ENCODE results near the gene DEPDC7. TPM values are rescaled to one million over a fixed set of nuclear protein-coding genes. Genes with fewer than 3 reads are reported as not detected.

DEPDC7 gene
- total and polyA plus RNA-seq, 2 of the 8 experiments (the other 6 are each of a cell fraction or from before 2014, with no cell fraction given): 3.1 to 7.6 TPM

Small RNA genes within 50 kb of the gene (small RNA-seq; reads per million reads assigned to genes)
- gene RF00019 (ENCODE audit: insufficient read depth): not detected

Other genes starting within 250 kb of the DEPDC7 start
- not detected in 2 replicates for gene CCDC73, start 221.2 kb upstream of the DEPDC7 start, total RNA-seq (2021; fragmentation: NEBNext Ultra II Directional; extraction: Animal tissue kit (Norgen Biotek cat#: 25700))
- gene CCDC73, start 221.2 kb upstream of the DEPDC7 start, polyA plus RNA-seq (2011; rRNA removed): not detected in 2 replicates
- gene PRRG4, start 186.0 kb upstream of the DEPDC7 start, total RNA-seq (2021; fragmentation: NEBNext Ultra II Directional; extraction: Animal tissue kit (Norgen Biotek cat#: 25700)): 1.3 and 1.7 TPM in 2 replicates
- 0.50 and 0.65 TPM in 2 replicates for gene PRRG4, start 186.0 kb upstream of the DEPDC7 start, polyA plus RNA-seq (2011; rRNA removed)
- gene QSER1, start 123.1 kb upstream of the DEPDC7 start, total RNA-seq (2021; fragmentation: NEBNext Ultra II Directional; extraction: Animal tissue kit (Norgen Biotek cat#: 25700)): 114 and 117 TPM in 2 replicates
- 16.6 and 29.3 TPM in 2 replicates for gene QSER1, start 123.1 kb upstream of the DEPDC7 start, polyA plus RNA-seq (2011; rRNA removed)
- 23.1 and 24.0 TPM in 2 replicates for gene TCP11L1, start 23.7 kb downstream of the DEPDC7 start, total RNA-seq (2021; fragmentation: NEBNext Ultra II Directional; extraction: Animal tissue kit (Norgen Biotek cat#: 25700))
- gene TCP11L1, start 23.7 kb downstream of the DEPDC7 start, polyA plus RNA-seq (2011; rRNA removed): 10.9 and 11.2 TPM in 2 replicates
- gene CSTF3, start 145.6 kb downstream of the DEPDC7 start, total RNA-seq (2021; fragmentation: NEBNext Ultra II Directional; extraction: Animal tissue kit (Norgen Biotek cat#: 25700)): 54.7 and 61.0 TPM in 2 replicates
- gene CSTF3, start 145.6 kb downstream of the DEPDC7 start, polyA plus RNA-seq (2011; rRNA removed): 14.3 and 22.3 TPM in 2 replicates
- gene HIPK3, start 241.5 kb downstream of the DEPDC7 start, total RNA-seq (2021; fragmentation: NEBNext Ultra II Directional; extraction: Animal tissue kit (Norgen Biotek cat#: 25700)): 20.8 and 22.3 TPM in 2 replicates
- 3.2 and 5.0 TPM in 2 replicates for gene HIPK3, start 241.5 kb downstream of the DEPDC7 start, polyA plus RNA-seq (2011; rRNA removed)

All from H1 (cell line).